ENCODE results near the gene PLEKHB1.

GRCh38 chr11:73597956-73598718 is 48.2 kb upstream of the PLEKHB1 start, which contains the start of gene FAM168A:
- TF ChIP-seq POLR2A (IDR thresholded peaks at IDR 0.05; ENCODE audit: low read length) (peak; percentile 71), GATA1 (IDR thresholded peaks at IDR 0.05; ENCODE audit: low read depth, low read length) (no peak)

Measured in erythroblast (primary cell).